Suprapubic skin (tissue), 3 donors: ENCODE measurements around the gene COASY.

Experiments used
- CTCF ChIP-seq, 2 donors: fragments of 200-600 bp in 1 of 2; fragments of 450-650 bp in 1 of 2; sonication (generic) in 1 of 2; IDR thresholded peaks; one replicate each; pipeline ENCODE4 v1.5.1; 2016 to 2019; ENCODE audit warnings: antibody characterized with exemption in 2 of 2, mild to moderate bottlenecking in 1 of 2, moderate library complexity in 1 of 2
- POLR2A ChIP-seq, 2 donors: fragments of 450-650 bp; IDR thresholded peaks; one replicate each; pipeline ENCODE4 v1.6.1; 2017; ENCODE audit warnings: antibody characterized with exemption in 2 of 2, mild to moderate bottlenecking in 2 of 2, moderate library complexity in 2 of 2

GRCh38 chr17:42564815-42565522 lies 3.0 kb downstream of the COASY start:
- no peak for TF ChIP-seq POLR2A (IDR thresholded peaks at IDR 0.05)
- no peak for TF ChIP-seq CTCF (IDR thresholded peaks at IDR 0.05)
